GM21367 (cell line): ENCODE data around the gene TSPAN5.
A peak's percentile ranks its signal among the peaks of the same experiment; 100 is the strongest.

Experiments
- ATAC-seq: cut with Tn5 transposase; IDR thresholded peaks from one replicate; pipeline ENCODE4 v1.9.1; 2021; ENCODE audit not compliant: unreplicated experiment

The TSPAN5 gene

GRCh38 chr4:98522062-98522461 is 136.3 kb downstream of the TSPAN5 start:
- no peak for ATAC-seq

DNA sequence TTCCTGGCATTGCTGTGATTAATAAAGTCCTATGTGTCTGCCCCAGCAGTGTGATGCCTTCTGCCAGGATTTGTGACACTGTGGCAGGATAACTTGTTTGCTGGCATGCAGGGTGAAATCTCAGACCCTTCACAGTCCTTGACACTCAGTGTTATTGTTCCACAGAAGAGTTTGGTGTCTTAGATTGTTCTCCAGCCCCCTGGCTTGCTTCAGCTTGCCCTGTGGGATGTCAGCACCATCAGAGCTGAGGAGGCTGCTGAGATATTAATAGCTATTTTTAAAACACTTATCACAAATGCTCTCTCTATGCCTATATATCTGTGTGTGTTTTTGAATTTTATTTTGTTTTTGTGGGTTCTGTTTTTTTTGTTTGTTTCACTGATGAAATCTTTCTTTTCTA is 136.9 kb downstream of the TSPAN5 start:
- no peak for ATAC-seq

DNA sequence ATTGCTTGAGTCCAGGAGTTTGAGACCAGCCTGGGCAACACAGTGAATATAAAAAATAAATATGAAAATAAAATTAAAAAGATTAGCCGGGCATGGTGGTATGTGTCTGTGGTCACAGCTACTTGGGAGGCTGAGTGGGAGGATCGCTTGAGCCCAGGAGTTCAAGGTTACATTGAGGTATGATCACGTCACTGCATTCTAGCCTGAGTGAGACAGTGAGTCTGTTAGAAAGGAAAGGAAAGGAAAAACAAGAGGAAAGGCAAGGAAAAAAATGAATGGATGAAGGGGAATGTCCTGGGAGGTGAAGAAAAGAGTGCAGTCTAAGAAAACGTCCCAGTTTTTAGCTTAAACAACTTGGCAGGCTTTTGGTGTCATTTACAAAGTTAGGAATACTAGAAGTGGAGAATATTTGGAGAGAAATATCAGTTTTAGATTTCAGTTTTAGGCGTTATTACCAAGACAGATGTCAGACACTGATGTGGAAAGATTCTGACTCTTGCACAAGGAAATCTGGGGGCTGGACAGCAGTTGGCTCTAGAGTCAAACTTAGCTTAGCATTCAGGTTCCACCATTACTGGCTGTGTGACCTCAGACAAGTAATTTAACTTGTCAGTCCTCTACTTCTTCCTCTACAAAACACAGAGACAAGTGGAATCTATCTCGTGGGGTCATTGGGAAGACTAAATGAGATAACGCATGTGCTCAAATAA is 139.0 kb downstream of the TSPAN5 start:
- ATAC-seq = no peak

- peak; percentile 94 for ATAC-seq
Observed at GRCh38 chr4:98518559-98519267, 139.7 kb downstream of the TSPAN5 start.

- no peak for ATAC-seq
Observed at GRCh38 chr4:98517218-98518021, 141.0 kb downstream of the TSPAN5 start.

DNA sequence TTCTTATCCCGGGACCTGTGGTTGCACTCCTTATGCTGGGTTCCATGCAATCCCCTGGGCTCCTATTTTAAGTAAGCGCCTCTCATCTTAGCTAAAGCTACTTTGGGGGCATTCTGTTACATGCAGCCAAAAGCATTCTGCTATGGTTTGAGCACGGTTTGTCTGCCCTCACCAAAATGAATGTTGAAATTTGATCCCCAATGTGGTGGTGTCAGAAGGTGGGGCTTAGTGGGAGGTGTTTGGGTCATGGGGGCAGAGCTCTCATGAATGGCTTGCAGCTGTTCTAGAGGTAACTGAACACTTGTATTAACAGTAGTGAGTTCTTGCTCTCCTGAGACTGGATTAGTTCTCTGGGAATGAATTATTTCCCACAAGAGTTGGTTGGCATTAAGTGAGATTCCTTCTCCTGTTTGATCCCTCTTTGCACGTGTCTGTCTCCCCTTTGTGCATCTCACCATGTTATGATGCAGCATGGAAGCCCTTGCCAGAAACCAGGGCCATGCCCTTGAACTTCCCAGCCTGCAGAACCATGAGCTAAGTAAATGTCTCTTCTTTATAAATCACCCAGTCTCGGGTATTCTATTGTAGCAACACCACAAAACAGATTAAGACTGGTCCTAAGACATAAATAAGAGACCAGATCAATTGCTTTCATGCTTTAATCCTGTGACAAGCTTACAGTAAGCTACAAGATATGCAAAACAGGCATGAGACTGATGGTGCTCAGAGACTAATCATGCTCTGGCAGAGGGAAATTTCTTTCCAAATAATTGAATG is 141.8 kb downstream of the TSPAN5 start:
- ATAC-seq = no peak

GRCh38 chr4:98516042-98516440 is 142.4 kb downstream of the TSPAN5 start:
- ATAC-seq = no peak

GRCh38 chr4:98515470-98515809 is 143.0 kb downstream of the TSPAN5 start:
- no peak for ATAC-seq

DNA sequence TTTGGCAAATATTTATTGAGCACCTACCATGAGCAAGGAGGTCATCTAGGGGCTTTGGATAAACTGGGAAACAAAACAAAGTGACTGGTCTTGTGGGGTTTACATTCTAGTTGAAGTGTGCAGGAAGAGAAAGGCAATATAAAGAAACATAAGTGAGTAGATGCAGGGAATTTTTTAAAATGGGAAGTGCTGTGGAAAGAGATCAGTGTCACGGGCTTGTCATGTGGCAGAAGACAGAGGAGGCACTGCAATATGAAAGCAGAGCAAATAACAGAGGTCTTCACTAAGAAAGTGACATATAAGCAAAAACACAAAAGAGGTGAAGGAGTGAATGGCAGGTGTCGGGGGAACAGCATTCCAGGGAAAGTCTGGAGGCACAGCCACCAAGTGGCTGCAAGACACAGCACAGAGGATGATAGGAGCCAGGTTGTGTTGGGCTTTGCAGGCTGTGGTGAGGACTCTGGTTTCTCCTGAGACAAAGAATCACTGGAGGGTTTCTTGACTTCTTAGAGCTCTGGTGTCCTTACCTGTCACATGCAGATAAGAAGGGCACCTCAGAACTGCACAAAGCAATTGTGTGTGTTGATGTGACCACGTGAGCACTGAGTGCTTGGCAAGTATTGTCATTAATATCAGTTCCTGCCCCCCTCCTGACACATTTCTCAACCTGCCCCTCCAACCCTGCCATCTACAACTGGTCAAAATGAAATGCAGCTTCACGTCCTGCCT is 143.5 kb downstream of the TSPAN5 start:
- ATAC-seq = no peak

- ATAC-seq = no peak
Observed at GRCh38 chr4:98512918-98513317, 145.5 kb downstream of the TSPAN5 start.

DNA sequence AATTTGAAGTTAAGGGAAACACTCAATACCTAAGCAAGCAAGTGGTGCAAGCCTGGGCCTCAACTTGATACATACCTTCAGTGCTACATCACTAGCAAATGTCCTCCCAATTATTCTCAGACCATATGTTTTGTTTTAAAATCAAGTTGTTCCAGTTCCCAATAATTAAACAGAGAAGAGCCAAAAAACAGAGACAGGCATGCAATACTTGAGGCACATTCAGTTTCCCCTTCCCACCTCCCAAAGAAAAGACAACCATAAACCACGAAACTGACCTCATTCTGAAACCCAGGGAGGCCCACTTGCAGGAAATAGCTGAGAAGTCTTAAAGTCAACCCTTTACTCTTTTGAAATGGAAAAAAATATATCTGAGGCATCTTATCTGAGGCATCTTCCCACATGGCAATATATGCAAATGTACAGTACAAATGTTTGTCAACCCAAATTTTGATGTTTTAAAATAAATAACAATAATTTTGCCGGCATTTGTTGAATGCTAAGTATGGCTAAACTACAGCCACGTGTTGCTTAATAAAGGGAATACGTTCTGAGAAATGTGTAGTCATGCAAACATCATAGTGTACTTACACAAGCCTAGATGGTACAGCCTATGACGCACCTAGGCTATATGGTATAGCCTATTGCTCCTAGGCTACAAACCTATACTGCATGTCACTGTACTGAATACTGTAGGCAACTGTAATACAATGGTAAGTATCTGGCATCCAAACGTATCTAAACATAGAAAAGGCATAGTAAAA is 147.5 kb downstream of the TSPAN5 start:
- no peak for ATAC-seq

- no peak for ATAC-seq
Observed at GRCh38 chr4:98510340-98510739, 148.1 kb downstream of the TSPAN5 start.

DNA sequence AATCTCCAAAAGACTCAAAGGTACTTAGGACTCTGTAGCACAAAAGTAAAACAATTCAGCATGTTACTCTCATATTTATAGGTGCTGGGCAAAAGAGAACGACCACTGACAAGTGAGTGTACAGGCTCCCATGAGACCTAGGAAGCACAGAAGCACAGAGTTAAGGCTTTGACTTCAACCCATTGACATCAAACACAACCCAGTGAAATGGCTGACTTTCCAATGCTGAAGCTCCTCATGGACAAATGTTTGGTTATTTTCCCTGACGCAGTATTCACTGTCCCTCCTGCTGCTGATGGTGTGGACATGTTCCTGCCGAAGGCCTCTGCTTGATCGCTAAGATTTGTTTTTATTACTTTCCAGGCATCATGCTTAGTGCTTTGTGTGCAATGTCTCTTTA is 148.7 kb downstream of the TSPAN5 start:
- ATAC-seq = no peak

- no peak for ATAC-seq
Observed at GRCh38 chr4:98508829-98509598, 149.4 kb downstream of the TSPAN5 start.

DNA sequence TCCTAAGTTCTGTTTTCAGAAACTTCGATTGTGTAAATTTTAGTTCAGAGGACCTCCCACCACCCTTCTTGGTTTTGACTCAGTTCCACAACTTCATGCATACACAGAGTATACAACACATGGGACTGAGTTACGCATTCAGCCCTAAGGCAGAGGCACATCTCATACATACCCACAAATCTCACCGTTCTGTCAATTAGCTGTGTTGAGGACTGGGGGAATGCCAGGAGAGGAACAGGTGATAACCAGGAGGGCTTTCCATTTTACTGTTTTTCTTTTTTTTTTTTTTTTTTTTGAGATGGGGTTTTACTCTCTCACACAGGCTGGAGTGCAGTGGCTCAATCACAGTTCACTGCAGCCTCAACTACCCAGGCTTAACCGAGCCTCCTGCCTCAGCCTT is 150.2 kb downstream of the TSPAN5 start:
- ATAC-seq = no peak

GRCh38 chr4:98507299-98507698 is 151.1 kb downstream of the TSPAN5 start:
- ATAC-seq = no peak

GRCh38 chr4:98506462-98507132 is 151.8 kb downstream of the TSPAN5 start:
- no peak for ATAC-seq

GRCh38 chr4:98505992-98506391 is 152.4 kb downstream of the TSPAN5 start:
- ATAC-seq = no peak

DNA sequence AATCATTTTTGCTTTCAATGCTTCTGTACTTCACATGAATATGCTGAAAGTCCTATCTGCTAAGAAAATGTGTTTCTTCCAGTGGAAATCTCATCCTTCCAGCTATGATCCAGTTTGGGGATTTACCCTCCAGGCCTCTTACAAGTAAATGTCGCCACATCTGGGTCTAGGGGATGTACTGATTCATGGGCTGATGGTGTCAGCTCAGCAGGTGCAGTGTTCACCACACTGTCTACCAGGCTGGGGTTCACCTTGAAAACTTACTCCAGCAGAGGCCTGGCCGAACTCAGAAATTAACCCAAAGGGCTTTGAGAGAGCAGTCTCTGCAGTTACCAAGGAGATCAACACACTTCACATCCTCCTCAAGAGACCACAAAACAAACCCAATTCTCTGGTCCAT is 154.3 kb downstream of the TSPAN5 start:
- no peak for ATAC-seq
